HepG2 (cell line): ENCODE data around the gene TAOK3. TPM values are rescaled to one million over a fixed set of nuclear protein-coding genes. Genes with fewer than 3 reads are reported as not detected.

Experiments
- ATAC-seq: fragments of 200-7000 bp; cut with Tn5 transposase; 3 replicates; pipeline ENCODE4 v1.9.1; 2020; ENCODE audit warnings: mild to moderate bottlenecking, moderate library complexity
- BruUV-seq: library from RNA; stranded (reverse); fragments of 400-500 nt; replicated peaks from 2 replicates; lab custom pipeline; 2021; lab: Mats Ljungman, UMichigan
- CTCF ChIA-PET: fragments of 300-600 bp; formaldehyde crosslinking; extraction: SDS; loops from one replicate; lab custom pipeline; 2021; ENCODE audit warnings: low total read pairs, inconsistent platforms, low intra/inter-chr PET ratio; lab: Yijun Ruan, JAX
- POLR2A ChIA-PET: fragments of 350-600 bp; sonication (Branson Sonifier 250); formaldehyde crosslinking; loops from one replicate; lab custom pipeline; 2020; ENCODE audit warnings: antibody characterized with exemption, inconsistent platforms; lab: Yijun Ruan, JAX
- DNase-seq: peaks from one replicate; pipeline ENCODE4 v3.0.0-alpha.2; 2015; ENCODE audit warnings: low spot score
- FAIRE-seq: peaks from 3 replicates; lab custom pipeline; 2011; peaks lifted over from hg19 to GRCh38; lab: Jason Lieb, UNC
- H2AFZ ChIP-seq: one replicate; pipeline ENCODE4 v1.6.1; 2011; ENCODE audit warnings: low read length, inconsistent platforms
- H3K27ac ChIP-seq: fragments of 300-600 bp; 3 replicates; pipeline ENCODE4 v1.8.0; 2011; ENCODE audit warnings: mixed run types, mild to moderate bottlenecking, mixed read lengths, low read length, inconsistent platforms; ENCODE audit not compliant: insufficient read depth; ENCODE audit errors: extremely low read length
- H3K27me3 ChIP-seq, 2 experiments: fragments of 200-600 bp in 1 of 2; 2 replicates in 1 of 2; 3 replicates in 1 of 2; pipeline versions ENCODE4 v1.6.0 to v1.8.0; 2011; ENCODE audit warnings: low read length in 2 of 2, mild to moderate bottlenecking in 2 of 2, moderate library complexity in 2 of 2, inconsistent platforms in 1 of 2; ENCODE audit not compliant: insufficient read depth in 2 of 2, control insufficient read depth in 1 of 2
- H3K36me3 ChIP-seq, 2 experiments: fragments of 200-600 bp in 1 of 2; replicated peaks in 1 of 2; 2 replicates in 1 of 2; 3 replicates in 1 of 2; pipeline versions ENCODE4 v1.5.1 to v1.8.0; 2011; ENCODE audit warnings: low read length in 2 of 2, inconsistent platforms in 1 of 2; ENCODE audit not compliant: insufficient read depth in 2 of 2, control insufficient read depth in 1 of 2
- H3K4me1 ChIP-seq: 2 replicates; pipeline ENCODE4 v1.5.1; 2012; ENCODE audit warnings: low read length, inconsistent platforms; ENCODE audit not compliant: insufficient read depth
- H3K4me2 ChIP-seq: 2 replicates; pipeline ENCODE4 v1.6.0; 2011; ENCODE audit warnings: low read depth, low read length, inconsistent platforms
- H3K4me3 ChIP-seq, 3 experiments: fragments of 200-600 bp in 1 of 3; sonication (generic), shearing (Covaris generic) in 1 of 3; replicated peaks in 1 of 3; 2 replicates each; pipeline ENCODE4 v1.5.1; 2011 to 2016; ENCODE audit warnings: low read length in 3 of 3, inconsistent platforms in 2 of 3, low read depth in 2 of 3, mild to moderate bottlenecking in 2 of 3, control low read depth in 1 of 3, mixed read lengths in 1 of 3; ENCODE audit not compliant: insufficient read depth in 1 of 3
- H3K79me2 ChIP-seq: one replicate; pipeline ENCODE4 v1.6.1; 2011; ENCODE audit warnings: low read length, inconsistent platforms; ENCODE audit not compliant: insufficient read depth
- H3K9ac ChIP-seq: 2 replicates; pipeline ENCODE4 v1.6.0; 2011; ENCODE audit warnings: mild to moderate bottlenecking, low read depth, low read length, inconsistent platforms; ENCODE audit not compliant: insufficient read depth
- H3K9me3 ChIP-seq: 2 replicates; pipeline ENCODE4 v1.5.1; 2012; ENCODE audit warnings: mild to moderate bottlenecking, low read length
- H4K20me1 ChIP-seq: 2 replicates; pipeline ENCODE4 v1.6.0; 2011; ENCODE audit warnings: inconsistent platforms, mild to moderate bottlenecking, low read length, moderate library complexity; ENCODE audit not compliant: insufficient read depth
- HNF4A ChIP-seq: sonication (generic); formaldehyde crosslinking; IDR thresholded peaks from 2 replicates; pipeline ENCODE4 v1.4.0; 2020; ENCODE audit warnings: missing genetic modification reagents
- KMT2B ChIP-seq: IDR thresholded peaks from 2 replicates; pipeline ENCODE4 v1.6.1; 2016; ENCODE audit warnings: missing genetic modification reagents, missing compliant biosample characterization
- RNF219 ChIP-seq: sonication (generic); formaldehyde crosslinking; IDR thresholded peaks from 2 replicates; pipeline ENCODE4 v1.5.0; 2020; ENCODE audit warnings: mild to moderate bottlenecking, missing genetic modification reagents
- SIX1 ChIP-seq: sonication (generic); formaldehyde crosslinking; IDR thresholded peaks from 2 replicates; pipeline ENCODE4 v1.4.0; 2020; ENCODE audit warnings: missing genetic modification reagents, borderline replicate concordance
- WGBS: methylation state at CpG from one replicate; pipeline ENCODE4 v1.1.6; 2017; ENCODE audit warnings: low lambda C conversion rate; 5-methylcytosine and 5-hydroxymethylcytosine counted together
- in situ Hi-C: cut with HindIII; loops from 2 replicates; pipeline ENCODE4 v1.10.0; 2017; ENCODE audit warnings: low pct_unique_long_range_greater_than_20kb; ENCODE audit not compliant: extremely low pct_ligation_motif_present
- intact Hi-C: fragments of 100-400 bp; cut with micrococcal nuclease; formaldehyde crosslinking; loops from one replicate; pipeline ENCODE4 v1.10.0; 2022; ENCODE audit not compliant: unreplicated experiment
- polyA plus RNA-seq, 8 experiments: library from polyadenylated mRNA; depleted of rRNA in 3 of 8; stranded (reverse) in 7 of 8; unstranded in 1 of 8; fragments of >200 nt; fragmentation: Illumina TruSeq in 4 of 8; extraction: Trizol in 4 of 8; gene quantifications; 2 replicates each; pipeline versions ENCODE4 v1.2.1 to v1.2.3, GENCODE V29; 2011 to 2016; ENCODE audit warnings: low read depth in 4 of 8, missing spikeins in 1 of 8, mixed read lengths in 1 of 8; ENCODE audit not compliant: insufficient read depth in 1 of 8
- total RNA-seq, 5 experiments: library from RNA; depleted of rRNA; stranded (reverse); fragments of >200 nt; fragmentation: Illumina TruSeq; extraction: Trizol; gene quantifications; 2 replicates each; pipeline ENCODE4 v1.2.3, GENCODE V29; 2016; ENCODE audit warnings: low read depth in 1 of 5

TAOK3 gene
- total and polyA plus RNA-seq, 2 of the 13 experiments (the other 11 are each of a cell fraction or from before 2014, with no cell fraction given), result 10.4 to 12.3 TPM

- H3K4me1 ChIP-seq, result peaks cover 35% of the 10 kb centered on the region
- no peaks in the 10 kb centered on the region for H3K9me3 ChIP-seq
- no TSS peak for BruUV-seq
- 0% methylated on average over 5 of the region's 5 CpGs for WGBS
- peak; percentile 50; the same call in 1 of the 2 replicates for TF ChIP-seq SIX1
- peak; percentile 60; the same call in 1 of the 2 replicates for TF ChIP-seq HNF4A (CRISPR knock-in tag)
- no peak for TF ChIP-seq KMT2B (CRISPR knock-in tag)
- 0 out of 2 replicates have a peak, but pooled peaks have one; percentile 1 for TF ChIP-seq RNF219 (CRISPR knock-in tag)
- intact Hi-C loops (loop anchor here (2.0 to 5.0 kb wide), 2 partner anchors 236 to 253 kb away; partner anchors contain the start of gene PEBP1), in situ Hi-C loops (loop anchor here (5.0 kb wide), 2 partner anchors 191 to 251 kb away; no protein-coding TSS in a partner anchor)
- H3K27me3 ChIP-seq, result no peaks in the 10 kb centered on the region; a peak in 1 of 5 replicates
- DNase-seq, result peak; percentile 38
- ChIA-PET CTCF (interaction anchor here (1.0 kb wide), 1 partner anchor 191 kb away, joined by 4 read pairs; no protein-coding TSS in a partner anchor), POLR2A (interaction anchor here (0.7 to 2.3 kb wide), 10 partner anchors 17 to 318 kb away, joined by 3 to 21 read pairs (median 4); partner anchors contain the start of gene PEBP1)
- H2AFZ ChIP-seq, result no peak overlapping the region
- peak overlapping the region; percentile 97 for H3K27ac ChIP-seq
- peaks cover 47% of the 10 kb centered on the region for H3K79me2 ChIP-seq
- H3K4me3 ChIP-seq, result peak overlapping the region; percentile 70 to 87 (median 74)
- H4K20me1 ChIP-seq, result peaks cover 8% of the 10 kb centered on the region; the same call in 1 of the 2 replicates
- H3K4me2 ChIP-seq, result peak overlapping the region; percentile 85
- no peaks in the 10 kb centered on the region; a peak in 1 of 5 replicates for H3K36me3 ChIP-seq
- peak overlapping the region; percentile 79 for H3K9ac ChIP-seq
- FAIRE-seq, result peak; percentile 47
- no peak for ATAC-seq
Measured at GRCh38 chr12:118373616-118374015, 909 bp upstream of the TAOK3 start.
